Neuronal stem cell (in vitro differentiated cells): Measurements from ENCODE around the gene POC1A.
A peak's percentile ranks its signal among the peaks of the same experiment; 100 is the strongest.

Experiments used
- DNase-seq: peaks from one replicate; pipeline ENCODE4 v3.0.0-alpha.2; 2013; ENCODE audit warnings: low spot score
- H2AFZ ChIP-seq: one replicate; pipeline ENCODE4 v1.6.1; 2013; ENCODE audit warnings: mild to moderate bottlenecking, low read length, inconsistent platforms
- H2AK5ac ChIP-seq: 2 replicates; pipeline ENCODE4 v1.6.1; 2013; ENCODE audit warnings: low read depth, mild to moderate bottlenecking, inconsistent platforms, low read length, moderate library complexity, mixed read lengths
- H2BK120ac ChIP-seq: 2 replicates; pipeline ENCODE4 v1.6.1; 2013; ENCODE audit warnings: low read depth, mild to moderate bottlenecking, inconsistent platforms, low read length, moderate library complexity, mixed read lengths
- H2BK12ac ChIP-seq: one replicate; pipeline ENCODE4 v1.6.1; 2013; ENCODE audit warnings: low read length, inconsistent platforms
- H2BK15ac ChIP-seq: 2 replicates; pipeline ENCODE4 v1.6.1; 2013; ENCODE audit warnings: mild to moderate bottlenecking, low read length, inconsistent platforms, mixed read lengths
- H2BK5ac ChIP-seq: one replicate; pipeline ENCODE4 v1.6.1; 2013; ENCODE audit warnings: inconsistent platforms, mild to moderate bottlenecking, low read length, moderate library complexity
- H3K14ac ChIP-seq: one replicate; pipeline ENCODE4 v1.6.1; 2013; ENCODE audit warnings: low read length, inconsistent platforms
- H3K18ac ChIP-seq: 2 replicates; pipeline ENCODE4 v1.6.1; 2013; ENCODE audit warnings: low read length, inconsistent platforms
- H3K23ac ChIP-seq: 2 replicates; pipeline ENCODE4 v1.6.1; 2013; ENCODE audit warnings: low read depth, mild to moderate bottlenecking, mixed read lengths, low read length, inconsistent platforms; ENCODE audit not compliant: poor library complexity
- H3K27ac ChIP-seq: replicated peaks from 3 replicates; pipeline ENCODE4 v1.5.1; 2013; ENCODE audit warnings: low read length, inconsistent platforms
- H3K27me3 ChIP-seq, 3 experiments: 2 replicates each; pipeline ENCODE4 v1.6.1; 2013; ENCODE audit warnings: low read length in 3 of 3, mild to moderate bottlenecking in 2 of 3, inconsistent platforms in 1 of 3, low read depth in 1 of 3, mixed read lengths in 1 of 3, moderate library complexity in 1 of 3; ENCODE audit not compliant: control insufficient read depth in 3 of 3, insufficient read depth in 3 of 3
- H3K36me3 ChIP-seq, 2 donors: replicated peaks in 1 of 2; 2 replicates each; pipeline ENCODE4 v1.6.1; 2013; ENCODE audit warnings: low read length in 2 of 2; ENCODE audit not compliant: control insufficient read depth in 2 of 2, insufficient read depth in 2 of 2
- H3K4ac ChIP-seq: 2 replicates; pipeline ENCODE4 v1.6.1; 2013; ENCODE audit warnings: inconsistent platforms, mild to moderate bottlenecking, low read length, moderate library complexity
- H3K4me1 ChIP-seq, 2 donors: 1 replicate in 1 of 2; 2 replicates in 1 of 2; pipeline ENCODE4 v1.6.1; 2013; ENCODE audit warnings: low read length in 2 of 2, low read depth in 1 of 2; ENCODE audit not compliant: control insufficient read depth in 2 of 2, insufficient read depth in 1 of 2
- H3K4me2 ChIP-seq: one replicate; pipeline ENCODE4 v1.6.1; 2013; ENCODE audit warnings: mild to moderate bottlenecking, low read length, inconsistent platforms; ENCODE audit not compliant: insufficient read depth, poor library complexity, severe bottlenecking
- H3K4me3 ChIP-seq, 2 donors: 2 replicates each; pipeline ENCODE4 v1.5.1; 2013; ENCODE audit warnings: low read length in 2 of 2, mild to moderate bottlenecking in 2 of 2, inconsistent platforms in 1 of 2, moderate library complexity in 1 of 2
- H3K79me1 ChIP-seq: one replicate; pipeline ENCODE4 v1.6.1; 2013; ENCODE audit warnings: low read depth, mild to moderate bottlenecking, inconsistent platforms, low read length, moderate library complexity
- H3K9ac ChIP-seq: one replicate; pipeline ENCODE4 v1.6.1; 2013; ENCODE audit warnings: mild to moderate bottlenecking, low read depth, low read length, inconsistent platforms; ENCODE audit not compliant: poor library complexity
- H3K9me3 ChIP-seq, 2 donors: replicated peaks in 1 of 2; 2 replicates each; pipeline versions ENCODE3 to v1.6.1; 2013; ENCODE audit warnings: low read length in 2 of 2, mild to moderate bottlenecking in 2 of 2, inconsistent platforms in 1 of 2, low read depth in 1 of 2, mixed read lengths in 1 of 2, moderate library complexity in 1 of 2; ENCODE audit not compliant: control insufficient read depth in 2 of 2, insufficient read depth in 1 of 2
- H4K8ac ChIP-seq: one replicate; pipeline ENCODE4 v1.6.1; 2013; ENCODE audit warnings: low read depth, mild to moderate bottlenecking, inconsistent platforms, low read length, moderate library complexity
- H4K91ac ChIP-seq: one replicate; pipeline ENCODE4 v1.6.1; 2013; ENCODE audit warnings: low read length, low read depth, mild to moderate bottlenecking, inconsistent platforms; ENCODE audit not compliant: poor library complexity
- WGBS, 2 donors: extraction: QIAGEN DNeasy Blood & Tissue Kit; methylation state at CpG; one replicate each; pipeline ENCODE4 v1.1.7; 2013; ENCODE audit warnings: missing lambda C conversion rate in 2 of 2, mixed read lengths in 1 of 2; ENCODE audit not compliant: insufficient read length in 2 of 2, insufficient replicate concordance in 1 of 2; ENCODE audit errors: extremely low coverage in 2 of 2; 5-methylcytosine and 5-hydroxymethylcytosine counted together

POC1A gene

DNA sequence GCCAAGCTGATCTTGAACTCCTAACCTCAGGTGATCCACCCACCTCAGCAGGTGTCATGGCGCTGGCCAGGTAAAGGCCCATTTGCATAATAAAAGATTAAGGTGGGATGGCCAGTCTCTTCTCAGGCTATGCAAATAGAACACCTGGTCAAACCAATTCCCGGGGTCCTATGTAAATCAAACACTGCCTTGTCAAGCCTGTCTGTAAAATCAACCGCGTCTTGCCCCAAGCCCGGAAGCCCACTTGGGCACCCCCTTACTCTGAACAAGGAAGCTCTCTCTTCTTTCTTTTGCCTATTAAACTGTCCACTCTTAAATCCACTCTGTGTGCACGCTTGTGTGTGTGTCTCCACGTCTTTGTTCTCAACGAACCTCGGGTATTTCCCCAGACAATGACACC, 13.0 kb upstream of the POC1A start:
- H3K14ac ChIP-seq: no peak overlapping the region
- no peak overlapping the region for H2BK12ac ChIP-seq
- no peak overlapping the region for H3K23ac ChIP-seq
- no peaks in the 10 kb centered on the region for H3K9me3 ChIP-seq
- H4K91ac ChIP-seq: no peak overlapping the region
- H3K4ac ChIP-seq: no peak overlapping the region
- H3K27me3 ChIP-seq: peaks cover 0 to 7% (median 0%) of the 10 kb centered on the region in 3 experiments
- H3K9ac ChIP-seq: no peak overlapping the region
- H2AFZ ChIP-seq: no peak overlapping the region
- H3K36me3 ChIP-seq: no peaks in the 10 kb centered on the region
- DNase-seq: no peak
- no peak overlapping the region for H3K18ac ChIP-seq
- no peak overlapping the region for H2BK5ac ChIP-seq
- no peak overlapping the region for H3K27ac ChIP-seq
- H2BK120ac ChIP-seq: no peak overlapping the region
- no peak overlapping the region for H2AK5ac ChIP-seq
- no CpG with 5 or more reads among the region's 9 CpGs for WGBS, 2 donors
- H3K79me1 ChIP-seq: no peaks in the 10 kb centered on the region
- no peaks in the 10 kb centered on the region for H3K4me1 ChIP-seq
- no peak overlapping the region for H2BK15ac ChIP-seq
- no peak overlapping the region for H3K4me3 ChIP-seq
- H3K4me2 ChIP-seq: no peak overlapping the region
- no peak overlapping the region for H4K8ac ChIP-seq

GRCh38 chr3:52162250-52162872, 8.1 kb upstream of the POC1A start:
- no peak overlapping the region for H3K23ac ChIP-seq
- whole genome bisulfite sequencing, 2 donors: no CpG with 5 or more reads among the region's 7 CpGs

DNA sequence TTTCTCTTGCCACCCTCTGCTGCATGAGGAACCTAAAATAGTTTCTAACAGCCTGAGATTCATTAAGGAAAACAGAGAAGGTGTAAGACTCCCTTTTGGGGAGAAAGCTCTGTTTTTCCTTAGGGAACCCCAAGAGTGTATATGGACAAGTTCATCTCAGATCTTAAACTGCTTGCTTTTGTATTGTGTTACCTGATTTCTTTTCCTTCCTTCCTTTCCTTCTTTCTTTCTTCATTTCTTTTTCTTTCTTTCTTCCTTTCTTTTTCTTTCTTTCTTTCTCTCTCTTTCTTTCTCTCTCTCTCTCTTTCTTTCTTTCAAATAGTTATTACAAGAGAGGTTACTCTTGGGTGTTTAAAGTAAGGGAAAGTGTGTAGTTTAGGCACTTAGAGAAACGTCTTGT, 5.3 kb upstream of the POC1A start:
- Histone ChIP-seq H3K4me3 (no peak overlapping the region), H2AK5ac (no peak overlapping the region), H3K4me2 (no peak overlapping the region), H3K27me3 (no peaks in the 10 kb centered on the region), H2AFZ (no peak overlapping the region), H3K79me1 (no peaks in the 10 kb centered on the region), H4K91ac (no peak overlapping the region), H3K9ac (no peak overlapping the region), H3K4me1 (peaks cover 0 to 3% of the 10 kb centered on the region in 2 donors), H2BK12ac (no peak overlapping the region), H3K36me3 (no peaks in the 10 kb centered on the region), H2BK5ac (no peak overlapping the region), H3K23ac (no peak overlapping the region), H3K4ac (no peak overlapping the region), H2BK120ac (no peak overlapping the region), H3K14ac (no peak overlapping the region), H3K9me3 (no peaks in the 10 kb centered on the region), H3K27ac (no peak overlapping the region), H4K8ac (no peak overlapping the region), H2BK15ac (no peak overlapping the region), H3K18ac (no peak overlapping the region)
- no peak for DNase-seq
- no CpG with 5 or more reads among the region's 1 CpG for WGBS, 2 donors

More at GRCh38 chr3:52162250-52162872, 8.1 kb upstream of the POC1A start:
- no peak overlapping the region for H2BK5ac ChIP-seq
- H3K4me2 ChIP-seq: no peak overlapping the region
- no peaks in the 10 kb centered on the region for H3K9me3 ChIP-seq
- no peaks in the 10 kb centered on the region for H3K4me1 ChIP-seq
- no peak overlapping the region for H3K14ac ChIP-seq
- DNase-seq: no peak
- no peak overlapping the region for H2BK12ac ChIP-seq
- H4K8ac ChIP-seq: no peak overlapping the region
- no peak overlapping the region for H4K91ac ChIP-seq
- H3K9ac ChIP-seq: no peak overlapping the region
- no peak overlapping the region for H3K27ac ChIP-seq
- no peaks in the 10 kb centered on the region for H3K79me1 ChIP-seq
- H3K27me3 ChIP-seq: no peaks in the 10 kb centered on the region
- H2BK15ac ChIP-seq: no peak overlapping the region
- H3K4ac ChIP-seq: no peak overlapping the region
- H3K4me3 ChIP-seq: no peak overlapping the region
- no peak overlapping the region for H2BK120ac ChIP-seq
- H2AK5ac ChIP-seq: no peak overlapping the region
- peak overlapping the region; percentile 53 for H3K18ac ChIP-seq
- H2AFZ ChIP-seq: no peak overlapping the region
- no peaks in the 10 kb centered on the region for H3K36me3 ChIP-seq

- no peaks in the 10 kb centered on the region for H3K9me3 ChIP-seq
- no CpG with 5 or more reads among the region's 4 CpGs for WGBS, 2 donors
- no peak overlapping the region for H2BK5ac ChIP-seq
- no peak overlapping the region for H3K4me2 ChIP-seq
- H2BK12ac ChIP-seq: no peak overlapping the region
- no peak overlapping the region for H3K23ac ChIP-seq
- H3K36me3 ChIP-seq: peaks cover under 1 to 1% of the 10 kb centered on the region in 2 donors
- no peak overlapping the region for H4K8ac ChIP-seq
- H3K18ac ChIP-seq: no peak overlapping the region
- H3K27ac ChIP-seq: no peak overlapping the region
- no peak overlapping the region for H3K9ac ChIP-seq
- no peak overlapping the region for H3K14ac ChIP-seq
- H2BK120ac ChIP-seq: no peak overlapping the region
- DNase-seq: no peak
- H3K4me3 ChIP-seq: no peak overlapping the region
- H3K4me1 ChIP-seq: peaks cover 7 to 10% of the 10 kb centered on the region in 2 donors
- peaks cover 7% of the 10 kb centered on the region for H3K79me1 ChIP-seq
- no peaks in the 10 kb centered on the region for H3K27me3 ChIP-seq
- H3K4ac ChIP-seq: no peak overlapping the region
- no peak overlapping the region for H2AFZ ChIP-seq
- H2BK15ac ChIP-seq: no peak overlapping the region
- no peak overlapping the region for H4K91ac ChIP-seq
- no peak overlapping the region for H2AK5ac ChIP-seq
Observed at GRCh38 chr3:52155912-52156311, 1.7 kb upstream of the POC1A start.
